Measurements from ENCODE around the gene S100PBP. TPM values are rescaled to one million over a fixed set of nuclear protein-coding genes. Genes with fewer than 3 reads are reported as not detected.

Gene S100PBP
- total and polyA plus RNA-seq, 10 of the 15 experiments (the other 5 are each of a cell fraction or from before 2014, with no cell fraction given) = 17.0 to 98.3 (median 40.6) TPM

DNA sequence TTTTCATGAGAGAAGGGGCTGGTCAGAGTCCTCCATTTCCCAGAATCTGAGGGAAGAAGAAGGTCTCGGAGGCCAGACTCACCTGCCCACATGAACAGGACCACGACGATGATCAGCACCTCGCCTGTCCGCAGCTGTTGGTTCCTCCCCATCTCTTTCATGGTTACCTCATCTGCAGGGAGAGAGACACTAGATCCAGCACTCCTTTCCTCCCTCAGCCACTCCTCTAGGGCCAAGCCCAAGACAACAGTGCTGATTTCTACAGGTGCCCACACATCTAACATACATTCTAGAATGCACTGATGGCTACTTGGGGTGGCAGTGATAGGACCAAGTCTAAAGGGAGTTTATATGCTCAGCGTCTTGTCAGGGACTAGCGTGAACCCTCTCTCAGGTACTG is 50.2 kb downstream of the S100PBP start:
- in situ Hi-C loops (cut with MboI) (no loop called here), intact Hi-C loops (cut with micrococcal nuclease; ENCODE audit: unreplicated experiment) (no loop called here)
- Histone ChIP-seq H3K4me2 (ENCODE audit: control insufficient read depth, insufficient read depth) (no peak overlapping the region), H3K4me3 (no peak overlapping the region), H3K9me3 (replicated peaks; ENCODE audit: control insufficient read depth, insufficient read depth, low read length) (no peaks in the 10 kb centered on the region), H3K36me3 (ENCODE audit: control insufficient read depth in 2 of 2, insufficient read depth in 2 of 2, low read length in 1 of 2) (peaks cover 3 to 7% of the 10 kb centered on the region in 2 experiments; a peak in 3 of 4 replicates), H3K79me2 (ENCODE audit: control insufficient read depth, insufficient read depth, low read length) (no peaks in the 10 kb centered on the region), H2AFZ (ENCODE audit: control insufficient read depth, low read depth, low read length) (no peak overlapping the region), H3K4me1 (ENCODE audit: control insufficient read depth, insufficient read depth, low read length) (no peaks in the 10 kb centered on the region; the same call in 1 of the 2 replicates), H4K20me1 (ENCODE audit: control insufficient read depth, insufficient read depth) (no peaks in the 10 kb centered on the region; the same call in 1 of the 2 replicates), H3K27ac (ENCODE audit: control insufficient read depth, insufficient read depth) (no peak overlapping the region), H3K27me3 (replicated peaks in 1 of 2; ENCODE audit: control insufficient read depth in 2 of 2, insufficient read depth in 2 of 2, low read length in 1 of 2) (peaks cover 9 to 12% of the 10 kb centered on the region in 2 experiments; a peak in 3 of 4 replicates), H3K9ac (ENCODE audit: control insufficient read depth, insufficient read depth, low read length) (no peak overlapping the region)
- no peak for DNase-seq (ENCODE audit: low read depth, low spot score)
- no peak for ATAC-seq
- TF ChIP-seq, protein P1, sequence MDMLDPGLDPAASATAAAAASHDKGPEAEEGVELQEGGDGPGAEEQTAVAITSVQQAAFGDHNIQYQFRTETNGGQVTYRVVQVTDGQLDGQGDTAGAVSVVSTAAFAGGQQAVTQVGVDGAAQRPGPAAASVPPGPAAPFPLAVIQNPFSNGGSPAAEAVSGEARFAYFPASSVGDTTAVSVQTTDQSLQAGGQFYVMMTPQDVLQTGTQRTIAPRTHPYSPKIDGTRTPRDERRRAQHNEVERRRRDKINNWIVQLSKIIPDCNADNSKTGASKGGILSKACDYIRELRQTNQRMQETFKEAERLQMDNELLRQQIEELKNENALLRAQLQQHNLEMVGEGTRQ (IDR thresholded peaks at IDR 0.05; ENCODE audit: borderline replicate concordance, low read depth, low read length) = no peak
- TF ChIP-seq HSF1 (IDR thresholded peaks at IDR 0.05; ENCODE audit: low read depth, low read length) (no peak), SKIL (IDR thresholded peaks at IDR 0.05; ENCODE audit: low read depth, poor library complexity, severe bottlenecking) (no peak), BACH1 (IDR thresholded peaks at IDR 0.05; ENCODE audit: borderline replicate concordance) (no peak), RFX5 (IDR thresholded peaks at IDR 0.05; ENCODE audit: low read depth, low read length) (no peak), SPI1 (IDR thresholded peaks at IDR 0.05; ENCODE audit: borderline replicate concordance, insufficient read depth, low read depth, low read length) (no peak)
- SMC1A ChIA-PET (ENCODE audit: uncharacterized antibody, unreplicated experiment) = interaction anchor here (1.2 kb wide), 1 partner anchor 8 kb away, joined by 5 read pairs; no protein-coding TSS in a partner anchor
- no peak for FAIRE-seq
- POLR2A ChIA-PET = interaction anchor here (0.5 kb wide), 1 partner anchor 95 kb away, joined by 3 read pairs; no protein-coding TSS in a partner anchor
- CTCF ChIA-PET = interaction anchor here (0.6 to 0.9 kb wide), 2 partner anchors 30 to 155 kb away, joined by 3 read pairs; no protein-coding TSS in a partner anchor
- RAD21 ChIA-PET (ENCODE audit: unreplicated experiment) = no interaction called here
- BruUV-seq (replicated peaks) = no TSS peak
- 98% methylated on average over 7 of the region's 7 CpGs for WGBS (ENCODE audit: insufficient coverage, insufficient replicate concordance, low lambda C conversion rate, missing lambda C conversion rate)

Measured in GM12878 (cell line).